Measurements from ENCODE around the gene ITGA2. TPM values are rescaled to one million over a fixed set of nuclear protein-coding genes. Genes with fewer than 3 reads are reported as not detected.

ITGA2 gene
- total RNA-seq, 4 donors from 2014 or later: 1.5 to 10.1 (median 8.7) TPM

- no peaks in the 10 kb centered on the region for H3K36me3 ChIP-seq
- intact Hi-C loops (cut with DNase I; ENCODE audit: low total_unique reads): no loop called here
- TF ChIP-seq EP300 (IDR thresholded peaks at IDR 0.05; ENCODE audit: low read depth) (no peak), POLR2AphosphoS5 (IDR thresholded peaks at IDR 0.05) (no peak), POLR2A (IDR thresholded peaks at IDR 0.05) (no peak), CTCF (IDR thresholded peaks at IDR 0.05) (no peak)
- H3K4me3 ChIP-seq: no peak overlapping the region
- no peak for DNase-seq
- WGBS, 2 donors (ENCODE audit: low coverage in 1 of 2): 27 to 31% methylated on average over 1 of the region's 1 CpG
- no peaks in the 10 kb centered on the region for H3K27me3 ChIP-seq
- H3K4me1 ChIP-seq: no peaks in the 10 kb centered on the region
- H3K27ac ChIP-seq: no peak overlapping the region
- in situ Hi-C loops (cut with MboI; ENCODE audit: low pct_ligation_motif_present in 1 of 4, low pct_unique_long_range_greater_than_20kb in 1 of 4, low sequenced_read_pairs in 3 of 4): no loop called here
- H3K9me3 ChIP-seq: no peaks in the 10 kb centered on the region
Observed at GRCh38 chr5:53010814-53011213, 21.7 kb downstream of the ITGA2 start.

GRCh38 chr5:53011233-53011632 is 22.1 kb downstream of the ITGA2 start:
- intact Hi-C loops (cut with DNase I; ENCODE audit: low total_unique reads): no loop called here
- in situ Hi-C loops (cut with MboI; ENCODE audit: low pct_ligation_motif_present in 1 of 4, low pct_unique_long_range_greater_than_20kb in 1 of 4, low sequenced_read_pairs in 3 of 4): no loop called here
- H3K27ac ChIP-seq: no peak overlapping the region
- no peaks in the 10 kb centered on the region for H3K9me3 ChIP-seq
- H3K4me3 ChIP-seq: no peak overlapping the region
- H3K27me3 ChIP-seq: no peaks in the 10 kb centered on the region
- no peaks in the 10 kb centered on the region for H3K36me3 ChIP-seq
- DNase-seq: no peak
- no peaks in the 10 kb centered on the region for H3K4me1 ChIP-seq
- 56 to 64% methylated on average over 1 of the region's 1 CpG for WGBS, 2 donors (ENCODE audit: low coverage in 1 of 2)
- TF ChIP-seq CTCF (IDR thresholded peaks at IDR 0.05) (no peak), POLR2AphosphoS5 (IDR thresholded peaks at IDR 0.05) (no peak), POLR2A (IDR thresholded peaks at IDR 0.05) (no peak)

GRCh38 chr5:53013857-53014256 is 24.7 kb downstream of the ITGA2 start:
- intact Hi-C loops (cut with DNase I; ENCODE audit: low total_unique reads): no loop called here
- no peak overlapping the region for H3K27ac ChIP-seq
- no peak for DNase-seq
- 71 to 94% methylated on average over 2 of the region's 2 CpGs for WGBS, 2 donors (ENCODE audit: low coverage in 1 of 2)
- TF ChIP-seq CTCF (IDR thresholded peaks at IDR 0.05) (no peak), EP300 (IDR thresholded peaks at IDR 0.05; ENCODE audit: low read depth) (no peak), POLR2AphosphoS5 (IDR thresholded peaks at IDR 0.05) (no peak), POLR2A (IDR thresholded peaks at IDR 0.05) (no peak)
- H3K27me3 ChIP-seq: no peaks in the 10 kb centered on the region
- H3K4me1 ChIP-seq: no peaks in the 10 kb centered on the region
- no peaks in the 10 kb centered on the region for H3K36me3 ChIP-seq
- no peaks in the 10 kb centered on the region for H3K9me3 ChIP-seq
- in situ Hi-C loops (cut with MboI; ENCODE audit: low pct_ligation_motif_present in 1 of 4, low pct_unique_long_range_greater_than_20kb in 1 of 4, low sequenced_read_pairs in 3 of 4): no loop called here
- no peak overlapping the region for H3K4me3 ChIP-seq

- Histone ChIP-seq H3K9me3 (no peaks in the 10 kb centered on the region), H3K36me3 (no peaks in the 10 kb centered on the region), H3K4me1 (peaks cover 0 to 5% (median 0%) of the 10 kb centered on the region in 4 donors), H3K27ac (no peak overlapping the region), H3K4me3 (no peak overlapping the region), H3K27me3 (no peaks in the 10 kb centered on the region)
- TF ChIP-seq CTCF (IDR thresholded peaks at IDR 0.05) (no peak), EP300 (IDR thresholded peaks at IDR 0.05; ENCODE audit: low read depth) (no peak), POLR2A (IDR thresholded peaks at IDR 0.05) (no peak), POLR2AphosphoS5 (IDR thresholded peaks at IDR 0.05) (no peak)
- no peak for DNase-seq
- intact Hi-C loops (cut with DNase I; ENCODE audit: low total_unique reads): no loop called here
- WGBS, 2 donors (ENCODE audit: low coverage in 1 of 2): 81% methylated on average over 5 of the region's 5 CpGs; no CpG with 5 or more reads in 1 of the 2 donors
- in situ Hi-C loops (cut with MboI; ENCODE audit: low pct_ligation_motif_present in 1 of 4, low pct_unique_long_range_greater_than_20kb in 1 of 4, low sequenced_read_pairs in 3 of 4): no loop called here
Observed at GRCh38 chr5:53017383-53017782, 28.2 kb downstream of the ITGA2 start.
